CD4-positive, alpha-beta T cell treated with Interleukin-6 at 100 ng/mL for 8 hours (primary cell): ENCODE data around the gene FSD1.
"Not testable (repeated sequence)": the region's sequence is repeated elsewhere in the genome, so short reads cannot be mapped to it uniquely, and the experiment has no call there.

ENCODE experiments used
- DNase-seq: peaks from one replicate; pipeline ENCODE4 v3.0.0-alpha.2; 2020; ENCODE audit warnings: mixed read lengths, low spot score

FSD1 gene

DNA sequence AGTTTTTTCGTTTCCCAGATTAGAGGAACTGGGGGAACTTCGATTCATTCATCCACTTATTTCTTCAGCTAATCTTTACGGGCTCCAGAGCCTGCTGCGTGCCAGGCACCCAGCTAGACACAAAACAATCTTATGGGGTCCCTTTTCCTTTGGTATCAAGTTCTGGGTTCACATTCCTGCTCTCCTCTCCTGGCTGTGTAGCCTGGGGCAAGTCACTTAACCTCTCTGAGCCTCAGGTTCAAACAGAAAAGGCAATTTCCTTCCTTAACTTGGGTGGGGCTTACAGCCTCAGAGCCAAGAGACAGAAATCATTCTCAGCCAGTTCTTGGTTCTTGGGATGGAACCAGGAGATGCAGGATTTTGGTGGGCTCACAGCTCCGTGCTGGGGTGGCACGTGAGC, 19.4 kb upstream of the FSD1 start:
- no peak for DNase-seq

DNA sequence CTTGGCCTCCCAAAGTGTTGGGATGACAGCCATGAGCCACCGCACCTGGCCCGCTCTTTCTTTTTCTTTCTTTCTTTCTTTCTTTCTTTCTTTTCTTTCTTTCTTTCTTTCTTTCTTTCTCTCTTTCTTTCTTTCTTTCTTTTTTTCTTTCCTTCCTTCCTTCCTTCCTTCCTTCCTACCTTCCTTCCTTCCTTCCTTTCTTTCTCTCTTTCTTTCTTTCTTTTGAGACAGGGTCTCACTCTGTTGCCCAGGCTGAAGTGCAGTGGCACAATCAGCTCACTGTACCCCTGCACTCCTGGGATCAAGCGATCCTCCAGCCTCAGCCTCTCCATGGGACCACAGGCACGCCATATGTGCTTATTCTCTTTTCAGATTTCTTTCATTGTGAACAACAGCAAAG, 18.3 kb upstream of the FSD1 start:
- not testable (repeated sequence) for DNase-seq

DNA sequence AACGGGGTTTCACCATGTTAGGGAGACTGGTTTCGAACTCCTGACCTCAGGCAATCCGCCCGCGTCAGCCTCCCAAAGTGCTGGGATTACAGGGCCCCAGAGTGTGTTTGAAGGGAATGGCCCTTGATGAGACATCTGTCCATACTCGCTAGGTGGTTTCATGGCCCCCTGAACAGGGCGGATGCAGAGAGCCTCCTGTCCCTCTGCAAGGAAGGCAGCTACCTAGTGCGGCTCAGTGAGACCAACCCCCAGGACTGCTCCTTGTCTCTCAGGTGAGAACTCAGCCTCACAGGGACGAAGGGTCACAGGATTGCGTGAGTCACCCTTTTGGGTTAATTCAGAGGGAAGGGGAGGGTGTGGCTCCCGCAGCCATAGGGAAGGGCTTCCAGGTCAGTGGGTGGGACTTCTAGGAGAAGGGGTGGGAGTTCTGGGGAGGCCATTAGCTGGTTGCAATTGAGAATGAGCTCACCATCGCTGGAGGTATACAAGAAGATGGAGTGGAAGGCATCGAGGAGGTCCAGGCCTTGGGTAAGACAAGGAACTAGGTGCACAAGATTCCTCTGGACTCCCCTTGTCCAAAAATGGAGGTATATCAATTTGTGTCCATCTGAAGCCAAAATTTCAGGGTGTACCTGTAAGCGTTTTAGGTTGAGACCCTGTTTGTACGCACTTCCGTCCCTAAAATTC, 16.2 kb upstream of the FSD1 start:
- no peak for DNase-seq

DNA sequence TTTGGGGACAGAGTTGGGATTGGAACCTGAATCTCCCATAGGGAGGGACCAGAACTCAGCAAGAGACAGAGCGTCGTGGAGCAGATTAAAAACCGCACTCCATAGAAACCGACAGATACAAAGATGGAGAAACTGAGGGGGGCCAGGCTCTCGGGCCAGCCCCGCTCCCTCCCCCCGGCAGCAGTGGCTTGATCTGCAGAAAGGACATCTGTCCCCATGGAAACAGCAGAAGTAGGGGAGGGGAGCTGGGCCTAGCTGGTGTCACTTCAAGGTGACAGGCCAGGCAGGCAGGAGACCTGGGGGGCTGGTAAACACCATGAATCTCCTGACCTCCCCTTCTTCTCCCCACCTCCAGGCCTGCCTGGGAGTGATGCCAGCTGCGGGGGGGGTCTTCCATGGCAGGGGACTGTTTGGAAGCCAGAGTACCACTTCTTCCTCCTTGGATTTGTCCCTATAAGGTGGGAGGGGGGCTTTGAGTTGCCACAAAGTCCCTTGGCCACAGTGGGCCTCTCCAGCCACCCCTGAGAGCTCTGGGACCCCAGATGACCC, 13.1 kb upstream of the FSD1 start:
- DNase-seq = no peak

DNA sequence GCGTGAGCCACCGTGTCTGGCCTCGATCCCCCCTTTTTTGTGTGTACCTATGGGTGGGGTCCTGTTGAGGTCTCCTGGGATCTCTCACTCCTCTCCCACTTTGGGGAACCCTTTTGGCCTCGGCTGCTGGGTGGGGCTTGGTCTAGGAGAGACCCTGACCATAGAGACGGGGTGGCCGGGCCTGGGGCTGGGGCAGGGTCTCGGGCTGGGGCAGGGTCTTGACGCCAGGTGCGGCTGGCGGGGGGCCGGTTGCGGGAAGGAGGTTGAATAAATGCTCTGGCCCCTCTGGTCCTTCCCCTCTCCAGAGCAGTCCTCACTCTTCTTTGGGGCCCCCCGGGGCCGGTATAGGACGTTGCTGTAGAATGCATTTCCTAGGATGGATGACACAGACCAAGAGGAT, 11.9 kb upstream of the FSD1 start:
- no peak for DNase-seq

DNA sequence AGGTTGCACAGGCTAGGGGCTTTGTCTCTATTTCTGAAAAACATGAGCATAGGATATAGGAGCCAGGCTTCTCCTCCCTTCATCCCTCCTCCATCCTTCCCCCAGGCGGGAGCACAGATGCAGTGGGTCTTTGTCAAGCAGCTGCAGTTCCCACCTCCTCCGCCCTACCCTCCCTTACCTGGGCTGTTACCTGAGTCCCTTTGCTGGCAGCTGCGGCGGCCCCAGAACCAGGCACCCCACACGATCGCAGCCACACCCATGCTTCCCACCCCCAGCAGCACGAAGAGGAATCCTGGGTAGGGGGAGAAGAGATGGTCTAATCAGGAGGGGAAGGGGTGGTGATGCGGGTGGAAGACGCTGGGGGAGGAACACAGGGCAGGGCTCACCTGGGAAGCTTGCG, 10.0 kb upstream of the FSD1 start:
- DNase-seq = no peak

DNA sequence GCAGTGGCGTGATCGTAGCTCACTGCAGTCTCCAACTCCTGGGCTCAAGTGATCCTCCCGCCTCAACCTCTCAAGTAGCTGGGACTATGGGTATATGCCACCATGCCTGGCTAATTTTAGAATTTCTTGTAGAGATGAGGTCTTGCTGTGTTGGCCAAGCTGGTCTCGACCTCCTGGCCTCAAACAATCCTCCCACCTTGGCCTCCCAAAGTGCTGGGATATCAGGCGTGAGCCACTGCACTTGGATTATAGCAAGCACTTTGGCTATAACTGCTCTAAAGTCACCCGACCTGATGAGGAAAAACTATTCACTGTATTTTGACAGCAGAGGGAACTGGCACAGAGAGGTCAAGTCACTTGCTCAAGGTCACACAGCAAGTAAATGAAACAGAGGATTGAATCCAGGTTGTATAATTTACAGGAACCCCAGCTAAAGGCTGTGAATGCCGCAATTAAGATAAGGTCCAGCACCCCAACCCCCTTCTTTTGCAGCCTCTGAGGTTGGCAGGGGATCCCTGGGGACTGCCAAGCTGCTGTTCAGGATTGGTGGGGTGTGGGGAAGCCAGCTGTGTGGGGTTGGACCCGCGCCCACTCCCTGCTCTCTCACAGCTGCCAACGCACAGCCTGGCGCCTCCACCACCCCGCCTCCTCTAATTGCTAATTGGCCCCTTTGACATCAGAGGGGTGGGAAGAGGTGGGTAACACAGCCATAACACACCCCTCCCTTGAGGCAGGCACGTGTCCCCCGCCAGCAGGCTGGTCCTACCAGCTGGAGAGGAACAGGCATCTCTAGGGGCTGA, 8.2 kb upstream of the FSD1 start:
- no peak for DNase-seq

DNA sequence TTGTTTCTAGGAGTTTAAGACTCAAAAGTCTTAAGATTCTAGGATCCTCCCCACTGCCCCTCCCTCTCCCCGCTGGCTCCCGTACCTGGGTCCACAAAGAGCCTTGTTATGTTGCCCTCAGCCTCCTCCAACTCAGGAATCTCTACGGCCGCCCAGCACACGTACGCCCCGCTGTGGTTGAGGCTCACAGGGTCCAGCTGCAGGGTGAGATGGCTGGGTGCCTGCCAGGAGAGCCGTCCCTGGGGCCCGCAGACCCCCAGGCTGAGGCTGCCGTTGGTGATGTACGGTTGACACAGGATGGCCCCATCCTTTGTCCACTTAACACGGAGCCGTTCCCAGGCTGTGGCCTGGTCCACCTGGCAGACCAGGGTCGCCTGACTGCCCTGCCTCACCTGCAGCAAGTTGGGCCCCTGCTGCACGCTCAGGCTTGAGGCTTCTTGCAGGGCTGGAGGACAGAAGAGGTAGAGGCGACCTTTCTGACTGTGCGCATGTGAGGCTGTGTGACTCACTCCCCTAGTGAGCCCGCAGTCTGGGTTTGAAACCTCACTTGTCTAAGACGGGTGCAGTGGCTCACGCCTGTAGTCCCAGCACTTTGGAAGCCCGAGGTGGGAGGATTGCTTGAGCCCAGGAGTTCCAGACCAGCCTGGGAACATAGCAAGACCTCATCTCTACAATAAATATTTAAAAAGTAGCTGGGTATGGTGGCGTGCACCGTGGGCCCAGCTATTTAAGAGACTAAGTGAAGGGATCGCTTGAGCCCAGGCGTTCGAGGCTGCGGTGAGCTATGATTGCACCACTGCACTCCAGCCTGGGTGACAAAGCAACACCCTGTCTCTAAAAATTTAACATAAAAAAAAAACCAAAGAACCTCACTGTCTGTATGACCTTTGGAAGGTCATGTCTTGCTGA, 6.2 kb upstream of the FSD1 start:
- DNase-seq = no peak

DNA sequence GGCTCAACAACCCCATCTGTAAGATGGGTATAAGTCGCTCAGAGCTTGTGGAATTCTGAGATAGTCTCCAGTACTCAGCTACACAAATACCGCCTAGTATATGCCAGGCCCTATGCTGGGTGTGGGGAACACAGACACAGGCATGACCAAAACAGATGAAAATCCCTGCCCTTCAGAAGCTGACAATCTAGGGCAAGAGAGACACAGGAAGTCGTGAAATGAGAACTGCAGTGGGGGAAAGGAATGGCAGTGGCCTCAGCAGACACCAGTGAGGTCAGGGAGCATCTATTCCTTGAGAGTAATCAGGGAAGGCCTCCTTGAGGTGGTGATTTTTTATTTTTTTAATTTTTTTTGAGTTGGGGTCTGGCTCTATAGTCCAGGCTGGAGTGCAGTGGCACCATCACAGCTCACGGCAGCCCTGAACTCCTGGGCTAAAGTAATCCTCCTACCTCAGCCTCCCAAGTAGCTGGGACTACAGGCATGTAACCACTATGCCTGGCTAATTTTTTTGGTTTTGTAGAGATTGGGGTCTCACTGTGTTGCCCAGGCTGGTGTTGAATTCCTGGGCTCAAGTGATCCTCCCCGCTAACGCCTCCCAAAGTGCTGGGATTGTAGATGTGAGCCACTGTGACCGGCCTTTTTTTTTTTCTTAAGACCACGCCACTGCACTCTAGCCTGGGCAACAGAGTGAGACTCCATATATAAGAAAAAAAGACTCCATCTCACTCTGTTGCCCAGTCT, 5.4 kb upstream of the FSD1 start:
- no peak for DNase-seq

DNA sequence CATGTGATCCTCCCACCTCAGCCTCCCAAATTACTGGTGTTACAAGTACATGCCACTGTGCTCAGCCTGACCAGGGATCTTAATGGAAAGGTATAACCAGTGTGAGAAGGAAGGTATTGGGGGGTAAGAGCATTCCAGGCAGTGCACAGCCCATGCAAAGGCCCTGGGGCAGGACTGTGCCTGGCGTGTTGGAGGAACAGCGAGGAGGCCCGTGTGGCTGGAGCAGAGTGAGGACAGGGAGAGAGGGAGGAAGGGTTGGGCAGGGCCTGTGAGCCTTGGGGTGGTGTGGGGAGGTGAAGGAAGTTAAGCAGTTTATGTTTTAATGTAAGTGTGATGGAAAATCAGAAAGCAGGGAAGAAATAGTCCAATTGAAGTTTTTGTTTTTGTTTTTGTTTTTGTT, 3.8 kb upstream of the FSD1 start:
- DNase-seq = no peak

DNA sequence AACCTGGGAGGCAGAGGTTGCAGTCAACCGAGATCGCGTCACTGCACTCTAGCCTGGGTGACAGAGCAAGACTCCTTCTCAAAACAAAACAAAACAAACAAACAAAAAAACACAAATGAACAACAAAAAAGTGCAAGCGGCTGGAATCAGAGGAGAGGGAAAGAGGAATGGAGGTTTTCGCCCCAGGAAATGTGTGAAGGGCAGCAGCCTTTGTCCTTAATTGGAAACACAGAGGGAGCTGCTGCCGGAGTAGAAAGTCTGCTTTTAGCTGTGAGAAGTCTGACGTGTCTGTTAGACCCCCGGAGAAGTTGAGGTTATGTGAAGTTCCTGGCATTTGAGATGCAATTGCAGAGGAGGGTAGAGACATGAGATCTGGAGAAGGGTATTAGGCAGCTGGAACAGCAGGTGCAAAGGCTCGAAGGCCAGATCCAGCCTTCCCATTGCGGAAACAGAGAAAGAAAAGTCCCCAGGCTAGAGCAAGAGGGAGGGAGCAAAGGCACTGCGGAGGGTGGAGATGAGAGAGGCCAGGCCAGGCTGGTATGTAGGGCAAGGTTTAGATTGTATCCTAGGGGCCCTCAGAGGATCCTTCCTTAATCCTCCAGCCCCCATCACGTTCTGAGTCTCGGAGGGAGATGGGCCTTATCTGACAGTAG, 2.7 kb upstream of the FSD1 start:
- DNase-seq = no peak

DNA sequence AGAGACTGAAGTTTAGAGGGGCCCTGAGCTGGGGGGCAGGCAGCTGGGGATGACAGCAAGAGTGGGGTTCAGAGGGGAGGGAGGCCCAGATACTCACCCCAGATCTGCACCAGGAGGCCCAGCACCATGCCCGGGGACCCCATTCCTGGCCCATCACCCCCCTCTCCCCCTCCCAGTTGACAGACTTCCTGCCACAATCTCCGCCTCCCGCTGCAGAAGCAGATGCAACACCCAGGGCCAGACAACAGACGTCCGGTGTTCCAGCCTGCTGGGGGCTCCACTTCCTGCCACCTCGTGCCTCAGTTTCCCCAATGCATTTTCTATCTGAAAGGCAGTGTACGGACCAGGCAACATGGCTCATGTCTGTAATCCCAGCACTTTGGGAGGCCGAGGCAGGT, 2.2 kb upstream of the FSD1 start, which contains the start of gene TMIGD2:
TSS of gene TMIGD2 (minus strand) at position 147 of the 398 bp plus-strand sequence. CDS start at position 143, 4 bp downstream.
- DNase-seq = peak; percentile 40

DNA sequence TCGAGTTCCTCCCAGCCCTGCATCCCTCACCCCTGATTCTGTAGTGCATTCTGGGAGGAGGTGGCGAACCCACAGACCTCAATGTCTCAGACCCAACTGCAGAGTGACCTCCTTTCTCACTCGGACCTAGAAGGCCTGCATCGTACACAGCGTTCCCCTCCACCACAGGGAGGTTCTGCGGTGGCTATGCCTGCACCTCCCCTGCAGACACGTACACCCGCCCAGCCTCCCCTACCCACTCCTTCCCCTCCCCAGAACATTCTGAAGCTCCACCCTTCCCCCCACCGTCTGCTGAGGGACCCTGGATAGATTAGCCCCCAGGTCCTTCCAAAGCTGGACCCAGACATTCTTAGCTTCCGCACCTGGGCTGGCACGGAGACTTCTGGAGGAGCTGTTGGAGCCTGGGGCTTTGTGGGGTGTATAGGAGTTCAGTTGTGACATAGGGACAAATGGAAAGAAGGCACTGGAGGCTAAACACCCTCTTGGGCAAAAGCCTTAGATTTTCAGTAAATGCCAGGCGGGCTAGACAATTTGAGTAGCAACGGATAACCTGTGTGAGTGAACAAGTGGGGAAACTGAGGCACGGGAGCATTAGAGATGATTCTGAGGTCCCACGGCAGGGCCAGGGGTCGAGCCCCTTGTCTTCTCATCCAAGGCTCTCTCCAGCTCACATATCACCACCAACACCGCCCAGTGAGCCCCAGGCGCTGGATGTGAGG, 420 bp upstream of the FSD1 start:
- DNase-seq = no peak

DNA sequence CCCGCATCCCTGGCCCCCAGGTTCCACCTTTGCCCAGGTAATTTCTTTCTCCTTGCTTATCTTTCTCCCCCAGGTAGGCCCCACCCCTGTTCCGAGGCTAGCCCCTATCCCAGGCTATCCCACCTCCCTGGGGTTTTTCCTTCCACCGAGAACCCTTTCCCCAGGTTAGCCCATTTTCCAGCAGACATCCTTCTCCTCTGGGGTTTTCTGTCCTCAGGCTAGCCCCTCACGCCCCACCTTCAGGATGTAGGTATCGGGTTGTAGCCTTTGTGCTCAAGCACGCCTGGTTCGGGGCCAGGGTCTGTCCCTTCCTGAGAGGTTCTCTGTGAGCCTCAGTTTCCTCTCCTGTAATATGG, 837 bp downstream of the FSD1 start:
- DNase-seq = no peak

DNA sequence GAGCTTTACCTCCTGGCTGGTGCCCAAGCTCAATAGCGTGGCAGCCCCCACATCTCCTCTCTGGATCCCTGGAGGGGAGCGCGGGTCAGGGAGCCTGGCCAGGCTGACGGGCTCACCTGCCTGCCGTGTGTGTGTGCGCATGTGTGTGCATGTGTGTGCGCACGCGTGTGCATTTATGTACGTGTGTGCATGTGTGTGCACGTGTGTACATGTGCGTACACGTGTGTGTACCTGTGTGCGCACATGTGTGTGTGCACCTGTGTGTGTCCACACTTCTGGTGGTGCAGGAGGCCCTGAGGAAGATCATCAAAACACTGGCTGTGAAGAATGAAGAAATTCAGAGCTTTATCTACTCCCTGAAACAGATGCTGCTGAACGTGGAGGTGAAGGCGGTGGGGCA, 1.3 kb downstream of the FSD1 start:
- no peak for DNase-seq

DNA sequence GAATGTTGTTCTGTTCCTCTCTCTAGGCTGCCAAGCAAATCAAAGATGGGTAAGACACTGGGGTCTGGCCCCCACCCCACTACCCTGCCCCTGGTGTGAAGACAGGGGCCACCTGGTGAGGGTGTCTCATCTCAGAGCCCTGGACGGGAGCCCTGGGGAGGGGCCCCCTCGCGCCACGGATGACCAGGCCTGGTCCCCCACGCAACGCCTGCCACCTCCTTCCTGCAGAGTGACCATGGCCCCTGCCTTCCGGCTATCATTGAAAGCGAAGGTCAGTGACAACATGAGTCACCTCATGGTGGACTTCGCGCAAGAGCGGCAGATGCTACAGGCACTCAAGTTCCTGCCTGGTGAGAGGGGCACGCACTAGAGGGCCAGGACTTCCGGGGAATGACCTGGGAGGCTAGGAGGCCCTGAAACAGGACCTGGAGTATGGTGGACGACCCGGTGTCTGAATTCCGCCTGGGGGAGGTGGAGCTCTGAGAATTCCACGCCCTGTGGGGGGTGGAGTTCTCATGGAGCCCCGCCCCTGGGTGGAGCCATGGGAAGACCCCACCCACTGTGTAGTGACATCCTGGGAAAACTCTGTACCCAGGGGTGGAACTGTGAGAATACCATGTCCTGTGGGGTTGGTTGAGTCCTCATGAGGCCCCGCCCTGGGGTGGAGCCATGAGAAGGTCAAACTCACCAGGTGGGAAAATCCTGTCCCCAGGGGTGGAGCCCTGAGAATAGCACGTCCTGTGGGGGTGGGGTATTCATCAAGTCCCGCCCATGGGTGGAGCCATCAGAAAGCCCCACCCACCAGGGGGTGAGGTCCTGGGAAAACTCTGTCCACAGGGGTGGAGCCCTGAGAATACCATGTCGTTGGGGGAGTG, 6.1 kb downstream of the FSD1 start:
- DNase-seq = no peak

DNA sequence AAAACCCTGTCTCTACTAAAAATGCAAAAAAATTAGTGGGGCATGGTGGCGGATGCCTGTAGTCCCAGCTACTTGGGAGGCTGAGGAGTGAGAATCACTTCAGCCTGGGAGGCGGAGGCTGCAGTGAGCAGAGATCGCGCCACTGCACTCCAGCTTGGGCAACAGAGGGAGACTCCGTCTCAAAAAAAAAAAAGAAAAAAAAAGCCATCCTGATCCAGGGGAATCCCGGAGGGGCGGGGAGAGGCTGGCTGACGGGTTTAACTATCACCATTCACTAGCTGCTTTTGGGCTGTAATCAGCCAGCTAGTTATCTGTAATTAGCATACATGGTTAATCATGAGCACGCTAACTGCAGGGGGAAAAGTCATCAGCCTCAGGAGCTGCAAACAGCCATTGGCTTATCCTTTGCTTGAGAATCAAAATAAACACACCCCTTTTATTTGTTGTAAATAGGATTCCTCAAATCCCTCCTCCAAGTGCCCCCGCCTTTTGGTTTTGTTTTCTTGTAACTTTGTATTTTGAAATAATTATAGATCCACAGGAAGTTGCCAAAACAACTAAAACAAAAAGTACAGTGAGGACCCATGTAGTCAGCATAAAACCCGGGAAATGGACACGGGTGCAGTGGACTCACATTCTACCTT, 9.6 kb downstream of the FSD1 start:
- DNase-seq = no peak

DNA sequence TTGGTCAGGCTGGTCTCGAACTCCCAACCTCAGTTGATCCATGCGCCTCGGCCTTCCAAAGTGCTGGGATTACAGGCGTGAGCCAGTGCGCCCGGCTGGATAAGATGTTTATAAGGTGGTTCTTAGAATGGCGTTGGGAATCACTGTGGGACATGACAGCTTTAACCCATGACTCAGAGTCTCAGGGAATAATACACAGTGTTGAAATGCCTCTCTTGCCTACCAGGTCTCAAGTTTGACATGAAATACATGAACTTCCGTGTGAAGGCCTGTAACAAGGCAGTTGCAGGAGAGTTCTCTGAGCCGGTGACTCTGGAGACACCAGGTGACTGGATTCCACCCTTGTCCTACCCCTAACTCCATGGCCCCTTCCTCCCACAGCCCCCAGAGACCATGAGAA, 12.6 kb downstream of the FSD1 start:
- DNase-seq = no peak

DNA sequence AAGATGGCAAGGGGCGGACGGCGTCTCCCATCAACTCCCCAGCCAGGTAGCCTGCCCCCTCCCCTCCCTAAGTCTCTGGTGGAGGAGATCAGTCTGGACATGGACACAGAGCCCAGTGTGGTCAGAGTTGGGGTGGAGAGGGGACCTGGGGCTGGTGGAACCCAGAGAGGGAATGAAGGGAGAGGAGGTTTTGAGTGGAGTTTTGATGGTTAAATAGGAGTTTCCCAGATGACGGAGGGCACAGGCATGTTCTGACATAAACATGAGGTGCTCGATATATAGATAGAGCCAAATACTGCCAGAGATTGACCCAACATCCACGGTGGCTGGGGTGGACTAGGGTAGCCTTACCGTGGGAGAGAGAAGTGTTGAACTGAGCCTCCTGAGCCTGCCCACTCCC, 14.1 kb downstream of the FSD1 start:
- DNase-seq = no peak
